HG03565 (cell line): Measurements from ENCODE around the gene IGFL2.
"Not testable (repeated sequence)": the region's sequence is repeated elsewhere in the genome, so short reads cannot be mapped to it uniquely, and the experiment has no call there.

Experiments used
- ATAC-seq: cut with Tn5 transposase; IDR thresholded peaks from one replicate; pipeline ENCODE4 v1.9.1; 2021; ENCODE audit warnings: mild to moderate bottlenecking, moderate library complexity; ENCODE audit not compliant: unreplicated experiment

The IGFL2 gene

GRCh38 chr19:46206682-46207081 is 58.6 kb downstream of the IGFL2 start:
- no peak for ATAC-seq

- not testable (repeated sequence) for ATAC-seq
These were observed 59.8 kb downstream of the IGFL2 start for GRCh38 chr19:46207858-46208257.

- ATAC-seq, result no peak
These were observed 61.0 kb downstream of the IGFL2 start for GRCh38 chr19:46209051-46209450.

- ATAC-seq, result no peak
These were observed 61.4 kb downstream of the IGFL2 start for GRCh38 chr19:46209472-46209871.

- no peak for ATAC-seq
These were observed 62.6 kb downstream of the IGFL2 start for GRCh38 chr19:46210669-46211068.
